ENCODE results near the gene FOXP2. TPM values are rescaled to one million over a fixed set of nuclear protein-coding genes. Genes with fewer than 3 reads are reported as not detected.

The FOXP2 gene
- total RNA-seq, 2 experiments from 2014 or later: not detected

DNA sequence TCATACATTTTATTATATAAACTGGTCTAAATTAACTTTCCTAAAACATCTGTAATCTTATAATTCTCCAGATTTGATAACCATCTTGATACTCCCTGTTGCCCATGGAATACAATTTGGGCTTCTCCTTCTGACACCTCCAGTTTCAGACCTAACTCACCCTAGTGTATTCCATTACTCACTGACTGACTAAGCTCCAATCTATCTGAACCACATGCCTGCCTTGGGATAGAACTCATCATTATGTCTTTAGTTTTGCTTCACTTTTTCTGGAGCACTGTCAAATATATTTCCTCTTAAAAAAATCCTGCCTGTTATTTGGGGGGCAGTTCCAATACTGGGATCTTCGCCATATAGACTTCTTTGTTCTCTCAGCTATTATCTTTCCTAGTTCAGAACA is 4.9 kb upstream of the FOXP2 start:
- ATAC-seq: no peak
- H3K4me1 Mint-ChIP-seq (ENCODE audit: low read depth): no peaks in the 10 kb centered on the region
- POLR2A ChIA-PET: no interaction called here
- H3K27me3 Mint-ChIP-seq (ENCODE audit: low read depth): no peaks in the 10 kb centered on the region
- no peak overlapping the region for H3K4me3 Mint-ChIP-seq
- CTCF ChIA-PET: interaction anchor here (0.9 kb wide), 1 partner anchor 16 kb away, joined by 3 read pairs; no protein-coding TSS in a partner anchor
- H3K9me3 Mint-ChIP-seq (ENCODE audit: insufficient read depth): no peaks in the 10 kb centered on the region
- no peaks in the 10 kb centered on the region for H3K36me3 Mint-ChIP-seq (ENCODE audit: low read depth)
- no peak for DNase-seq
- no peak overlapping the region for H3K27ac Mint-ChIP-seq

DNA sequence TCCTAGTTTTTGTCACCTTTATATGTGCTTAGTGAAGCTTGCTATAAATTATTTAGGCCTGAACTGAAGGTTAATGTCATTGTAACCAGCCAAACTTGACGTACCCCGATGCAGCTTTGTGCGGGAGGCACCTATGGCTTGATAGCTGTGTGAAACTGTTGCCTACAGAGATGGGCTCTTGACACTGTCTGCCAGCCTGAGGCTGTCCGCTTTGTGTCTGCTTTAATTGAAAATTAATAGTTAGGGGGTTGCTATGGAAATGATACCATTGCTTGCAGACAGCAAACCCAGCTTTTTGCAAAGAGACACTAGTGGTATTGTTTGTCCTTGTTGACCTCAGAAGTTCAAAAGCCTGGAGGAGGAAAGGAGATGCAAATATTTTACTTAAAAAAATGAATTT is 2.1 kb upstream of the FOXP2 start:
- no peaks in the 10 kb centered on the region for H3K9me3 Mint-ChIP-seq (ENCODE audit: insufficient read depth)
- H3K27me3 Mint-ChIP-seq (ENCODE audit: low read depth): no peaks in the 10 kb centered on the region
- no peaks in the 10 kb centered on the region for H3K36me3 Mint-ChIP-seq (ENCODE audit: low read depth)
- ATAC-seq: no peak
- no peaks in the 10 kb centered on the region for H3K4me1 Mint-ChIP-seq (ENCODE audit: low read depth)
- no peak for DNase-seq
- ChIA-PET CTCF (no interaction called here), POLR2A (no interaction called here)
- no peak overlapping the region for H3K27ac Mint-ChIP-seq
- no peak overlapping the region for H3K4me3 Mint-ChIP-seq

DNA sequence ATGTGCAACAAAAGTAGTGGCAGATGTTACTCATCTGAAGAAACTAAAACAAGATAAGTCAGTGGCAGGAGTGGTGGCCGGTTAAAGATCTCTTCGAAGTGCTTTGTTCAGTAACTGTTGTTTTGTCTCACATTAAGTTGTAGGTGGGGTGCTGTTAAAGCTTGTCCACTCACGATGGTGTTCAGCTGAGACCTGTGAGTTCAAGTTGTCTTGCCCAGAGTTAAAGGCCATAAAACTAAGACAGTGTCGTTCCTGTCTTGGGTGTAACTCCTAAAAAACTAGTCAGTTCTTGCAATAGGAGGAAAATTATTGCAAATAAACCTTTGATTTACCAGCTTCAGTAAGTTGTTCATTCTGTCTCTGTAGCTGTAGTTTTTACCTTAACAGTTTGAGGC is 857 bp upstream of the FOXP2 start:
- ChIA-PET CTCF (no interaction called here), POLR2A (no interaction called here)
- no peaks in the 10 kb centered on the region for H3K36me3 Mint-ChIP-seq (ENCODE audit: low read depth)
- no peaks in the 10 kb centered on the region for H3K9me3 Mint-ChIP-seq (ENCODE audit: insufficient read depth)
- no peaks in the 10 kb centered on the region for H3K27me3 Mint-ChIP-seq (ENCODE audit: low read depth)
- no peak overlapping the region for H3K4me3 Mint-ChIP-seq
- H3K4me1 Mint-ChIP-seq (ENCODE audit: low read depth): no peaks in the 10 kb centered on the region
- no peak for DNase-seq
- H3K27ac Mint-ChIP-seq: no peak overlapping the region
- no peak for ATAC-seq

DNA sequence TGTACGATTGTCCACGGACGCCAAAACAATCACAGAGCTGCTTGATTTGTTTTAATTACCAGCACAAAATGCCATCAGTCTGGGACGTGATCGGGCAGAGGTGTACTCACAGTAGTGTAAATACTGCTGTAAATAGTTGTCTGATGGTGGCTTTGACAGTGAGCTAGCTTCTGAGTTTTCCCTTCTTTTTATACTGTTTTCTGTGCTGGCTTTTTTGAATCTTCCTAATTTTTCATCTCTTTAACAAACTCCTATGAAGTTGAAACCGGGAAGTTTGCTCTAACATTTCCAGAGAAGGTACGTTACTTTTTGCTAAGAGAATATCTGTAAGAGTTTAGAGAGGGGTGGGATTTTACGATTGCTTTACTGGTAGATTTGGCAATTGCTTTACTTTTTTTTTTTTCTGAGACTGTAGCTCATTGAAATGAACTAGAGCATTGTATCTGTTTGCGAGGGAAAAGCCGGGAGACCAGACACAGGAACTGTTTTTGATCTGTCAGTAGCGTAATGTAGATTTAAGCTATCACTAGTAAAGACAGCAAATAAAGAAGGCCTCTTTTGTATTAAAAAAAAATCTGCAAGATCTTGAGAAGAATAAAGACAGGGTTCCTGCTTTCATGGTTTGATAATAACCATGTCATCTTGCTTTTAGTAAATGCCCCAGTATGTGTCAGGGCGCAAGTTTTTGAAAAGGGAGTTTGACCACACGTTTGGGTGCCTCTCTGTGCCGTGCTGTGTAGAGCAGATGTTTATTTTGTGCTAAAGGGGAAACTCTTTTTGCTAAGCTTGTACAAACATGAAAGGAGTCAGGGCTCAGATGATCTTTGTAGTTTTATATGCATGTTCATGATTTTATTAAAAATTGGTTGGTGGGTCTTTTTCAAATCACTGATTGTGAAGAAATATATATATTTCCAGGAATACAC is 712 bp downstream of the FOXP2 start:
- Mint-ChIP-seq H3K27me3 (ENCODE audit: low read depth) (no peaks in the 10 kb centered on the region), H3K36me3 (ENCODE audit: low read depth) (no peaks in the 10 kb centered on the region), H3K27ac (no peak overlapping the region), H3K4me3 (no peak overlapping the region), H3K9me3 (ENCODE audit: insufficient read depth) (no peaks in the 10 kb centered on the region), H3K4me1 (ENCODE audit: low read depth) (no peaks in the 10 kb centered on the region)
- DNase-seq (no peak), ATAC-seq (no peak)
- ChIA-PET POLR2A (no interaction called here), CTCF (no interaction called here)

DNA sequence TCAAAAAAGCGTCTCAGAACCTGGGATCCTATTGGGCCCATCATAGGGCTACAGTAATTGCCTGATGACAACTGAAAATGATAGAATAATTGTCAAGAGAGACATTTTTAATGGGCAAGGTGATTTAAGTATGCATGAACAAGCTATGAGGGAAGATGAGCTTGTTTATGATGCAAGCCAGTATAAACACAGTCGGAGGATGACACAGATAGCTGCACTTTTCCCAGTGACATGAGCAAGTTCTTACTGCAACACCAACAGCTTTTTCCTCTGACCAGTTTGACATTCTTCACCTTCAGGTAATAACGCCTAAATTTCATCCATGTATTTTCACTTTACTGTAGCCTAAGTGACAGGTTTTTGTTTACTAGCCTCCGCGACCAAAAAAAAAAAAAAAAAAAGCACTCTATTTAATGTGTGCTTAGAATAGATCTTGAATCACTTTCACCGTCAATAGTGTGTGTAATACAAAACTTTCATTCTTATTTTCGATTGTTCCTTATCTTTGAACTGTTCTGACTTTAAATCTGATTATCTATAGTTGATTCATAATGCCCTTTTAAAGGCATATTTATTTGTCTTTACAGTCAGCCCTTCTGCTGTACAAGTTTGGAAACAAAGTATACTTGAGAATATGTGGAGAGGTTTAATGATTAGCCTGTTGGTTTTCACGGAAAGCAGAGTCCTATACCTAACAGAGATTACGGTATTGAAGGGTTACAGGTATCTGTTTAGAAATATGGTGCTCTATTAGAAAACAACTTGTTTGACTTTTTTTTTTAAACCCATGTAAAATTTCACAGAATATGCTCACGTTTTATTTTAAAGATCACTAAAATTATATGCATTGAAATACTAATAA is 1.7 kb downstream of the FOXP2 start:
- Mint-ChIP-seq H3K9me3 (ENCODE audit: insufficient read depth) (no peaks in the 10 kb centered on the region), H3K36me3 (ENCODE audit: low read depth) (no peaks in the 10 kb centered on the region), H3K4me1 (ENCODE audit: low read depth) (no peaks in the 10 kb centered on the region), H3K4me3 (no peak overlapping the region), H3K27me3 (ENCODE audit: low read depth) (no peaks in the 10 kb centered on the region), H3K27ac (no peak overlapping the region)
- DNase-seq (no peak), ATAC-seq (no peak)
- CTCF ChIA-PET: no interaction called here
- POLR2A ChIA-PET: no interaction called here

DNA sequence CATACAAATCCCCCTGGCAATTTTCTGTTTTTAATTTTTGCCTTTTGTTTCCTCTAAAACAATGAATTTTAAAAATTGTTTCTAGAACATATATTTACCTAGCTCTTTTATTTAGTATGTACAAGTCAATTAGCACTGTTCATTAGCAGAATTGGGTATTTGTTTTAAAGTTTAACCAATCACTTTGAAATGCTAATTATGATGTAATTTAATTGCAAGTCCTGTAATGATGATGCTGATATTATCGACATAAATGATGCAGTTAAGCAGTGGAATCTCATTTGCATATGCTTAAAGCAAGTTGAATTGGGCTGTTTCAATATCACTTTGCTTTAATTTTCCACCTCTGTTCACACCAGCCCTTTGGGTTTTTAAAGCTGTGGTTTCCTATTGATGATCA is 2.7 kb downstream of the FOXP2 start:
- Mint-ChIP-seq H3K36me3 (ENCODE audit: low read depth) (no peaks in the 10 kb centered on the region), H3K27ac (no peak overlapping the region), H3K9me3 (ENCODE audit: insufficient read depth) (no peaks in the 10 kb centered on the region), H3K4me1 (ENCODE audit: low read depth) (no peaks in the 10 kb centered on the region), H3K4me3 (no peak overlapping the region), H3K27me3 (ENCODE audit: low read depth) (no peaks in the 10 kb centered on the region)
- POLR2A ChIA-PET: no interaction called here
- CTCF ChIA-PET: no interaction called here
- ATAC-seq: no peak
- no peak for DNase-seq

DNA sequence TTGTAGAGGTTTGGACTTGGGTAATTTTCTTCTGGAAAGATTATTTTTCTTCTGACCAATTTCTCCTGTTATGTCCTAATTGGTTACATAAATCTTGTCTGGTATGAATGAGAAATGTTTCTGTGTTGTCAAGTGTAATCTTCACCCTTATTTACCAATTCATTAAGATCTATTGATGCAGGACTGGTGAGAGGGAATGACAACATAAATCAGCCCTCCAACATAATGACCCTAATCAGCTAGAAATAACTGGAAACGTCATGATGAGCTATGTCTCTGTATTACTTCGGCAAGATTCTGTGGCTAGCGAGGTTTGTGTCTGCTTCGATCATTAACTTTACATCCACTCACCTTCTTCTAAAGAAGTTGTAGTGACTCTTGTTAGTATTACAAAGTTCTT is 3.5 kb downstream of the FOXP2 start:
- H3K27ac Mint-ChIP-seq: no peak overlapping the region
- ATAC-seq: no peak
- POLR2A ChIA-PET: no interaction called here
- H3K4me3 Mint-ChIP-seq: no peak overlapping the region
- no peaks in the 10 kb centered on the region for H3K27me3 Mint-ChIP-seq (ENCODE audit: low read depth)
- H3K4me1 Mint-ChIP-seq (ENCODE audit: low read depth): no peaks in the 10 kb centered on the region
- no peaks in the 10 kb centered on the region for H3K9me3 Mint-ChIP-seq (ENCODE audit: insufficient read depth)
- H3K36me3 Mint-ChIP-seq (ENCODE audit: low read depth): no peaks in the 10 kb centered on the region
- CTCF ChIA-PET: no interaction called here
- DNase-seq: no peak

DNA sequence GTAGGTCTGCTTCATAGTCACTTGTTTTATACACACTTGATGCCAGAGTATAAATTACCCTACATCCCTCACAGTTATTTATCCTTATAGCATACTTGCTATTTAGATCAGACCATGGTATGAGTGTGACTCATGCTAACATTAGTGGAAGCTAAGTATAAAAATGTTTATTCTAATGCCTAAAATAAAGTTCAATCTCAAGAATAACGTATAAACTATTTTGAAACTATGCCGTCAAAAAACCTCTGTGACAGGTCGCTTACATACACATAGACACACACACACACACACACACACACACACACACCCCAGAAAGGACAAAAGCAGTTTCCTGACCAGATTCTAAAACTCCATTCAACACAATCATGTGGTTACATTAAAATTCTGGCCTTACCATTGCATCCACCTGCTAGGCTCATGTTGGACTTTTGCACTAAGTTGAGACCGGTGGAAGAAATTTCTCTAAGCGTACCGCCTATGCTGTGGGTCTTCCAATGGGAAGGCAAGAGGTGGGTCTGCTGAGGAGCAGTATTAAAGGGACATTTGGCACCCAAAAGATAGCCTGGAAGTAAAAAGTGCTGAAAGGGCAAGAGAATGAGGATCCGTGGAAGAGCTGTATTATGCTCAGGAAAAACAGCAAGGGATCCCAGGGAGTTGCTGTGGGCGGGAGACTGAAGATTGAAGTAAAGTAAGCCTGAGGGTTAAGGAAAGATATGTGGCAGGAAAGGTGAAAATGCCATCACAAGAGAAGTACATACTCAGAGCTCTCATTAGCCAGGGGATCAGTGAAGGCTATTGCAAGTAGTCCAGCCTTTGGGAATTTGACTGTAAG is 5.0 kb downstream of the FOXP2 start:
- ChIA-PET CTCF (no interaction called here), POLR2A (no interaction called here)
- H3K4me1 Mint-ChIP-seq (ENCODE audit: low read depth): no peaks in the 10 kb centered on the region
- H3K36me3 Mint-ChIP-seq (ENCODE audit: low read depth): no peaks in the 10 kb centered on the region
- DNase-seq (no peak), ATAC-seq (no peak)
- H3K27me3 Mint-ChIP-seq (ENCODE audit: low read depth): no peaks in the 10 kb centered on the region
- H3K4me3 Mint-ChIP-seq: no peak overlapping the region
- no peak overlapping the region for H3K27ac Mint-ChIP-seq
- H3K9me3 Mint-ChIP-seq (ENCODE audit: insufficient read depth): no peaks in the 10 kb centered on the region

DNA sequence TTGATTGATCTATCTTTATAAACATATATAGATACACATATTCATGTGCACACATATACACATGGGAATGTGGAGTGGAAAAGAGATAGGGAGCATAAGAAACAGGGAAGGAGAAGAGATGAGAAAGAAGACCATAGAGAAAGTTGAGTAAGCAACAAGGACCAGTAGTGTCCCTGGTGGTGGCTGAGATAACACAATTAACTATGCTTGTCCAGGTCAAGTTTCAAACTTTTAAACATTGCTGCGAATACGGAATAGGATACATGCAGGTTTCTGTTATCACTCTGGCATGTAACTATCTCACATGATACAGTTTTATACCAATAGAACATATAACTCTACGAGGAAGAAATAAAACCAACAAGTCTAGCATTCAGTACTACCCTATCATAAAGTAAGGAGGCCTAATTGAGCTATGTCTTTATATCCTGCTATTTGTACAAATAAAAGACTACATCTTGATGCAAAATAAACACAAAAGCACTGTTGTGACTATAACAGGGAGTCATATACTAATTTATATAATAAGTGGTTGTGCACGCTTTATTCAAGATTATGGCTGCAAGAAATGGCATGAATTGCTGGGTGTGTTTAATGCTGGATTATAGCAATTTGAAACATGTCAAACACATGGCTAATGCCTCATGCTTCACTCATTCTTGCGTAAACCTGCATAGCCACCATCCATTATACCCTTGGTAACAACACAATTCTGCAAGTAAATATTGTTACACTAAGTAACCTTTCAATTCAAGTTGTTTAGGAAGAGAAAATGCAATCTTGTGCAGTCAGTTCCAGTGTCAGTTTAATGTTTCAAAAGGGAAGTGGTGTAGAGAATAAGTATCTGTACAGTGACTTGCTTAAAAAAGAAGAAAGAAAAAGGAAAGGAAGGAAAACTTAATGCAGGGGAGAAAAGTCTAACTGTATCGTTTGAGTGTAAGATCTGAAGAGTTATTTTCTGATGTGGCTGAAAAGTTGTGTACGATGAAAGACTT is 8.2 kb downstream of the FOXP2 start:
- Mint-ChIP-seq H3K9me3 (ENCODE audit: insufficient read depth) (no peaks in the 10 kb centered on the region), H3K4me1 (ENCODE audit: low read depth) (no peaks in the 10 kb centered on the region), H3K27ac (no peak overlapping the region), H3K4me3 (no peak overlapping the region), H3K27me3 (ENCODE audit: low read depth) (no peaks in the 10 kb centered on the region), H3K36me3 (ENCODE audit: low read depth) (no peaks in the 10 kb centered on the region)
- ChIA-PET POLR2A (no interaction called here), CTCF (no interaction called here)
- DNase-seq: no peak
- ATAC-seq: no peak

DNA sequence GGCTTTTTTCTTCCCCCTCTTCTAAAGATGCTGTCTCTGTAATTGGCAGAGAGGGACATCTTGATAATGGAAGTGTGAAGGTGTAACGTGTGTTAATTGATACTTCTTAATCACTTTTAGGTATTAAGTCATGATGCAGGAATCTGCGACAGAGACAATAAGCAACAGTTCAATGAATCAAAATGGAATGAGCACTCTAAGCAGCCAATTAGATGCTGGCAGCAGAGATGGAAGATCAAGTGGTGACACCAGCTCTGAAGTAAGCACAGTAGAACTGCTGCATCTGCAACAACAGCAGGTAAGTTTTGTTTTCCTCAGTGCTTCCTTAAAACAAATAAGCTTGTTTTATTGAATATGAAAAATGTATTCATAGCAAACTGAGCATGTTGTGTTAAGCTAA is 11.8 kb downstream of the FOXP2 start:
- no peak for ATAC-seq
- no peak for DNase-seq
- no peak overlapping the region for H3K27ac Mint-ChIP-seq
- no peaks in the 10 kb centered on the region for H3K27me3 Mint-ChIP-seq (ENCODE audit: low read depth)
- no peaks in the 10 kb centered on the region for H3K4me1 Mint-ChIP-seq (ENCODE audit: low read depth)
- ChIA-PET POLR2A (no interaction called here), CTCF (interaction anchor here (1.2 kb wide), 1 partner anchor 17 kb away, joined by 3 read pairs; no protein-coding TSS in a partner anchor)
- no peaks in the 10 kb centered on the region for H3K9me3 Mint-ChIP-seq (ENCODE audit: insufficient read depth)
- no peaks in the 10 kb centered on the region for H3K36me3 Mint-ChIP-seq (ENCODE audit: low read depth)
- H3K4me3 Mint-ChIP-seq: no peak overlapping the region

DNA sequence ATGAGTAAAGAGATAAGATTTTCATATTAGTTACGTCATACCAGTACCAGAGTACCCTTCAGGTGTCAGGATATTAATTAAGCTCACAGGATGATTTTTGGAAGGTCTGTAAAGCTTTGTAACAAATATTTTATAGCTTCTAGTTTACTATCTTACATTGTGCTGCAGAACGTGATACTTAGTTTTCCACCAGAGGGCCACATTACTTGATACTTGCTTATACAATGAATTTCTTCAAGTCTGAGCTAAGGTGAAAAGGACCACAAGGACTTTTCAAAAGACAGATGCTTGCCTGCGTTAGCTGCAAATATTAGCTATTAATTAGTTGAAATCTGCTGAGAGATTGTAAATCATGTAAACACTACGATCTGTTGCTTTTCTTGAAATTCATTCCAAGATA is 12.2 kb downstream of the FOXP2 start:
- CTCF ChIA-PET: interaction anchor here (1.2 kb wide), 1 partner anchor 17 kb away, joined by 3 read pairs; no protein-coding TSS in a partner anchor
- DNase-seq (no peak), ATAC-seq (no peak)
- Mint-ChIP-seq H3K27me3 (ENCODE audit: low read depth) (no peaks in the 10 kb centered on the region), H3K9me3 (ENCODE audit: insufficient read depth) (no peaks in the 10 kb centered on the region), H3K4me3 (no peak overlapping the region), H3K36me3 (ENCODE audit: low read depth) (no peaks in the 10 kb centered on the region), H3K4me1 (ENCODE audit: low read depth) (no peaks in the 10 kb centered on the region), H3K27ac (no peak overlapping the region)
- POLR2A ChIA-PET: no interaction called here

Data from activated CD8-positive, alpha-beta T cell treated with anti-CD3 and anti-CD28 coated beads, Interleukin-2, amount 10 ng/mL, durations not matched to agents 7 days and 5 days (primary cell).